Gastroesophageal sphincter (tissue), 4 donors: Measurements from ENCODE around the gene CHST11. TPM values are rescaled to one million over a fixed set of nuclear protein-coding genes. Genes with fewer than 3 reads are reported as not detected.
"Not testable (repeated sequence)": the region's sequence is repeated elsewhere in the genome, so short reads cannot be mapped to it uniquely, and the experiment has no call there.

Experiments used
- ATAC-seq: fragments of 150-250 bp; one replicate; pipeline ENCODE4 v1.9.1; 2016; ENCODE audit warnings: mild to moderate bottlenecking, moderate library complexity
- H3K27ac ChIP-seq, 4 donors: fragments of 200-600 bp; sonication (generic) in 3 of 4; 1 replicate in 3 of 4; 2 replicates in 1 of 4; pipeline ENCODE4 v1.5.1; 2016 to 2019
- H3K27me3 ChIP-seq: fragments of 200-600 bp; sonication (generic); one replicate; pipeline ENCODE4 v1.5.1; 2019
- H3K36me3 ChIP-seq, 2 donors: fragments of 200-600 bp; sonication (generic); one replicate each; pipeline ENCODE4 v1.5.1; 2019; ENCODE audit warnings: control low read depth in 1 of 2
- H3K4me1 ChIP-seq, 3 donors: fragments of 200-600 bp; sonication (generic); 1 replicate in 2 of 3; 2 replicates in 1 of 3; pipeline ENCODE4 v1.5.1; 2016 to 2019; ENCODE audit warnings: control low read depth in 2 of 3
- H3K4me3 ChIP-seq, 2 donors: fragments of 200-600 bp; sonication (generic); one replicate each; pipeline ENCODE4 v1.5.1; 2019; ENCODE audit warnings: mild to moderate bottlenecking in 1 of 2, moderate library complexity in 1 of 2
- H3K9me3 ChIP-seq, 3 donors: fragments of 200-600 bp; sonication (generic); one replicate each; pipeline ENCODE4 v1.5.1; 2017 to 2019; ENCODE audit warnings: control low read depth in 2 of 3
- CTCF ChIP-seq, 4 experiments: fragments of 200-600 bp in 2 of 4; fragments of 450-650 bp in 2 of 4; sonication (generic) in 1 of 4; IDR thresholded peaks; one replicate each; pipeline ENCODE4 v1.5.1; 2017 to 2019; ENCODE audit warnings: antibody characterized with exemption in 4 of 4, mild to moderate bottlenecking in 2 of 4, moderate library complexity in 2 of 4
- EP300 ChIP-seq: sonication (generic); formaldehyde crosslinking; IDR thresholded peaks from one replicate; pipeline ENCODE4 v1.6.1; 2017; ENCODE audit warnings: antibody characterized with exemption, mild to moderate bottlenecking
- POLR2A ChIP-seq, 2 donors: fragments of 450-650 bp; IDR thresholded peaks; one replicate each; pipeline ENCODE4 v1.6.1; 2017; ENCODE audit warnings: antibody characterized with exemption in 2 of 2, mild to moderate bottlenecking in 2 of 2, moderate library complexity in 1 of 2
- POLR2AphosphoS5 ChIP-seq: sonication (generic); formaldehyde crosslinking; IDR thresholded peaks from one replicate; pipeline ENCODE4 v1.6.1; 2017; ENCODE audit warnings: antibody characterized with exemption
- WGBS, 2 donors: methylation state at CpG; one replicate each; pipeline ENCODE4 v1.1.5; 2018; ENCODE audit warnings: low coverage in 1 of 2; 5-methylcytosine and 5-hydroxymethylcytosine counted together
- total RNA-seq, 4 donors: library from RNA; depleted of rRNA; stranded (reverse); fragments of >200 nt; gene quantifications; one replicate each; pipeline ENCODE4 v1.1.0, GENCODE V29; 2016

The CHST11 gene
- total RNA-seq, 4 donors from 2014 or later, result 4.3 to 15.6 (median 11.0) TPM

GRCh38 chr12:104799458-104799857 lies 342.7 kb downstream of the CHST11 start:
- no peak overlapping the region for H3K27ac ChIP-seq
- no peak for ATAC-seq
- TF ChIP-seq POLR2AphosphoS5, result no peak
- TF ChIP-seq CTCF (IDR thresholded peaks at IDR 0.05), result no peak
- TF ChIP-seq POLR2A (IDR thresholded peaks at IDR 0.05), result no peak
- TF ChIP-seq EP300, result no peak
- no peaks in the 10 kb centered on the region for H3K4me1 ChIP-seq
- H3K27me3 ChIP-seq, result no peaks in the 10 kb centered on the region
- H3K4me3 ChIP-seq, result no peak overlapping the region
- no peaks in the 10 kb centered on the region for H3K9me3 ChIP-seq
- WGBS, 2 donors, result 100% methylated on average over 1 of the region's 1 CpG
- H3K36me3 ChIP-seq, result no peaks in the 10 kb centered on the region

- Histone ChIP-seq H3K36me3 (no peaks in the 10 kb centered on the region), H3K9me3 (no peaks in the 10 kb centered on the region), H3K4me1 (no peaks in the 10 kb centered on the region), H3K4me3 (no peak overlapping the region), H3K27ac (no peak overlapping the region), H3K27me3 (no peaks in the 10 kb centered on the region)
- 83 to 94% methylated on average over 4 of the region's 4 CpGs for WGBS, 2 donors
- TF ChIP-seq EP300, result no peak
- no peak for TF ChIP-seq POLR2AphosphoS5
- TF ChIP-seq CTCF (IDR thresholded peaks at IDR 0.05), result no peak
- no peak for TF ChIP-seq POLR2A (IDR thresholded peaks at IDR 0.05)
- no peak for ATAC-seq
These were observed 344.3 kb downstream of the CHST11 start for GRCh38 chr12:104801005-104801404.

- Histone ChIP-seq H3K27me3 (no peaks in the 10 kb centered on the region), H3K4me3 (no peak overlapping the region), H3K4me1 (no peaks in the 10 kb centered on the region), H3K9me3 (no peaks in the 10 kb centered on the region), H3K36me3 (no peaks in the 10 kb centered on the region), H3K27ac (no peak overlapping the region)
- no peak for ATAC-seq
- TF ChIP-seq POLR2AphosphoS5, result no peak
- TF ChIP-seq POLR2A (IDR thresholded peaks at IDR 0.05), result no peak
- no peak for TF ChIP-seq EP300
- no peak for TF ChIP-seq CTCF (IDR thresholded peaks at IDR 0.05)
These were observed 344.7 kb downstream of the CHST11 start for GRCh38 chr12:104801427-104801826.

GRCh38 chr12:104802208-104802607 lies 345.5 kb downstream of the CHST11 start:
- no peak overlapping the region for H3K4me3 ChIP-seq
- WGBS, 2 donors, result 65 to 75% methylated on average over 3 of the region's 3 CpGs
- no peak for ATAC-seq
- no peaks in the 10 kb centered on the region for H3K4me1 ChIP-seq
- H3K27me3 ChIP-seq, result no peaks in the 10 kb centered on the region
- H3K36me3 ChIP-seq, result no peaks in the 10 kb centered on the region
- no peaks in the 10 kb centered on the region for H3K9me3 ChIP-seq
- TF ChIP-seq POLR2AphosphoS5 (no peak), EP300 (no peak), POLR2A (IDR thresholded peaks at IDR 0.05) (no peak), CTCF (IDR thresholded peaks at IDR 0.05) (no peak)
- no peak overlapping the region for H3K27ac ChIP-seq

- ATAC-seq, result no peak
- Histone ChIP-seq H3K27ac (no peak overlapping the region), H3K27me3 (no peaks in the 10 kb centered on the region), H3K4me1 (no peaks in the 10 kb centered on the region), H3K9me3 (no peaks in the 10 kb centered on the region), H3K36me3 (no peaks in the 10 kb centered on the region), H3K4me3 (no peak overlapping the region)
- TF ChIP-seq EP300 (no peak), CTCF (IDR thresholded peaks at IDR 0.05) (no peak), POLR2AphosphoS5 (no peak), POLR2A (IDR thresholded peaks at IDR 0.05) (no peak)
- 76 to 80% methylated on average over 1 to 4 of the region's 4 CpGs for WGBS, 2 donors
These were observed 348.4 kb downstream of the CHST11 start for GRCh38 chr12:104805186-104805585.

GRCh38 chr12:104806194-104806593 lies 349.4 kb downstream of the CHST11 start:
- H3K4me1 ChIP-seq, ATAC-seq, H3K36me3 ChIP-seq, H3K27ac ChIP-seq, H3K4me3 ChIP-seq, H3K9me3 ChIP-seq, H3K27me3 ChIP-seq: not testable (repeated sequence)
- 100% methylated on average over 2 of the region's 4 CpGs; no CpG with 5 or more reads in 1 of the 2 donors for WGBS, 2 donors
